T-helper 2 cell treated with Interferon-gamma antibody and Interleukin-4, amounts not matched to agents 100 ng/mL and 5 ng/mL, for 36 hours (primary cell): ENCODE data around the gene MAPK7. TPM values are rescaled to one million over a fixed set of nuclear protein-coding genes. Genes with fewer than 3 reads are reported as not detected.

Source experiments
- intact Hi-C: fragments of 100-400 bp; cut with micrococcal nuclease; formaldehyde crosslinking; loops from one replicate; pipeline ENCODE4 v1.15.1; 2023
- total RNA-seq: library from RNA; stranded (reverse); gene quantifications from 2 replicates; pipeline ENCODE4 v1.2.3, GENCODE V29; 2022

The MAPK7 gene
- total RNA-seq, 1 donor from 2014 or later, result 38.7 TPM

GRCh38 chr17:19362277-19363113, 15.8 kb upstream of the MAPK7 start, which contains the start of gene B9D1:
TSS of gene B9D1 (minus strand) at chr17:19362723. CDS start at chr17:19362569, 154 bp downstream.
- intact Hi-C loops, result loop anchor here (1.0 to 5.0 kb wide), 7 partner anchors 8 to 405 kb away; partner anchors contain the start of genes ALDH3A2 and MAPK7

DNA sequence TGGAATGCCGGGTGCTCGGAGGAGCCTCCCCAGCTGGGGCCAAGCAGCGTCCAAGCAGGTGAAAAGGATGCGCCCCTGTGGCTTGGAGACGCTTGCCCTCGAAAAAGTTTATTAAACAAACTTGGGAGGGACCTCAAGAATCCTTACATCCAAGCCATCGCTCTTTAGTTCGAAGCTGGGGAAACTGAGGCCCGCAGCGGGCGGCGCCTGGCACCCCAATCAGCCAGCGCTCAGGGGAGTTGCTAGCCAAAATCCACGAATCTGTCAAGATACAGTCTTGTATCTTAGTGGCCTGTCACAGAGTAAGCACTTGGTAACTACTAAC, 15.2 kb upstream of the MAPK7 start:
- intact Hi-C loops, result loop anchor here (2.0 to 5.0 kb wide), 4 partner anchors 99 to 404 kb away; partner anchors contain the start of gene ALDH3A2

DNA sequence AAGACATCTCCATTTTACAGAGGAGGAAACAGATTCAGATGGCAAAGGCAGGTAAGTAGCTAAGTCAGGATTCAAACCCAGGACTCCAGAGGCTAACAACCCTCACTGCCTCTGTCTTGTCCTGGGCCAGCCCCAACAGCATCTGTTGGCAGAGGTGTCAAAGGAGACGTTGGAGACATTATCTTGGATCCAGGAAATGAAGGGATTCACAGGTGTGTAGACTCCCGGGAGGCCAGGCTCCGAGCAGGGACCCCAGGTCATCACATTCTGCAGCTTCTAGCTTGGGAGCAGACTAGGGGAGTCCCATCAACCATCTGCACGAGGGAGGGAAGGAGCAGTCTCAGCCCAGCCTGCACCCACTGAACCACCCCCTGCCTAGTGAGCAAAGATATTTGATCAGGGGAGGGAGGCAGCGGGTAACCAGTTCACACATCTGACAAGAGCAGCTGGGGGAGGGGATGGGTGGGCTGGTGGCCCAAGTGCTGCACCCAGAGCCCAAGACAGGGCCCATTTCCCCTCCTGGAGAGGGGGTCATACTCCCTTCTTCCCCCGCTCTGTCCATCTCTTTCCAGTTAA, 14.8 kb upstream of the MAPK7 start:
- intact Hi-C loops, result loop anchor here (2.0 to 5.0 kb wide), 4 partner anchors 99 to 404 kb away; partner anchors contain the start of gene ALDH3A2

DNA sequence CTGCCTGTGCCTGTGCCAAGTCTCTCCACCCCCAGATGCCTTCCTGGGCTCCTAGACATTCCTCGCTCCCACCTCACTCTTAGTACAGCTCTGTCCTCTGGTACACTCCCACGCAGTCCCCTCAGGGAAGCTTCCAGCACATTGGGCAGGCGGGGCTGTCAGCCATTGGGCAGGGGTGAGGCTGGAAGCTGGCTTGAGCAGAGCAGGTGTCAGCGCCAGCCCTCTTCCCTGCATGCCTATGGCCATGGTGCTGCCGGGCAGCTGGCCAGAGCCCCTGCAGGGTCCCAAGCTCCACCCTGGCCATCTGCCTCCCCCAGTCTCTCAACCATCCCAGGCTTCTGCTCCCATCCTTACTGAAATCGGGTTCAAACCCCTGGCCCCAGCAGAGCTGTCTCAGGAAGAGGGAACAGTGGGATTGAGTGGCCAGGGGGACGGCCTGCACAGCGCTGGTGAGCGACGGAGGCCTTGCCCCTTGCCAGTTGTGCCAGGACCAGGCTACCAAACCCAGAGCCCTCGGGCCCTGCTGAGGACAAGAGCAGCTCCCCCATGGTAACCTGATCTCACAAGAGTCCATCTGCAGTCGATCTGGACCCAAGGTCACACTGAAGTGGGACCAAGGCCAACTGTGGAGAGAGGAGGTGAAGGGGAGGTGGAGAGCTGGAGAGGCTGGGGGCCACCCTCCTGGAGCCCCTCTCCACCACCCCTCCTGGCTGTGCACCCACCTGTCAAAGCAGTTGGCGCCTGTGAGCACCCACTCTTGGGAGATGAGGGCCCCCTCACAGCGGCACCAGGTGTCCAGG, 13.4 kb upstream of the MAPK7 start:
- intact Hi-C loops, result loop anchor here (5.0 kb wide), 3 partner anchors 97 to 402 kb away; partner anchors contain the start of gene ALDH3A2

DNA sequence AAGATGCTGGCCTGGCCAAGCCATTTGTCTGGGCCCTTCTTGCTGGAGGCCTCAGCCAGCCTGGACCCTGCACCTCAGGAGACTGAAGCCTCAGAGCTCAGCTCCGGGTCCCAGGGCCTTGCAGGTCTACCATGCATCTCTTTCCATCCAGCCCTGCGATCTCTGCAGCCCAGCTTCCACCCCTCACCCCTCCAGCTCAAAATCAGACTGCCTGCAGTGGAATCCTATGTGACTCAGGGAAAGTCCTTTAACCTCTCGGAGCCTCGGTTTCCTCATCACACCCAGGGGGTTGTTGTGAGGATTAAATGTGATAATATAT, 12.8 kb upstream of the MAPK7 start:
- intact Hi-C loops, result no loop called here

DNA sequence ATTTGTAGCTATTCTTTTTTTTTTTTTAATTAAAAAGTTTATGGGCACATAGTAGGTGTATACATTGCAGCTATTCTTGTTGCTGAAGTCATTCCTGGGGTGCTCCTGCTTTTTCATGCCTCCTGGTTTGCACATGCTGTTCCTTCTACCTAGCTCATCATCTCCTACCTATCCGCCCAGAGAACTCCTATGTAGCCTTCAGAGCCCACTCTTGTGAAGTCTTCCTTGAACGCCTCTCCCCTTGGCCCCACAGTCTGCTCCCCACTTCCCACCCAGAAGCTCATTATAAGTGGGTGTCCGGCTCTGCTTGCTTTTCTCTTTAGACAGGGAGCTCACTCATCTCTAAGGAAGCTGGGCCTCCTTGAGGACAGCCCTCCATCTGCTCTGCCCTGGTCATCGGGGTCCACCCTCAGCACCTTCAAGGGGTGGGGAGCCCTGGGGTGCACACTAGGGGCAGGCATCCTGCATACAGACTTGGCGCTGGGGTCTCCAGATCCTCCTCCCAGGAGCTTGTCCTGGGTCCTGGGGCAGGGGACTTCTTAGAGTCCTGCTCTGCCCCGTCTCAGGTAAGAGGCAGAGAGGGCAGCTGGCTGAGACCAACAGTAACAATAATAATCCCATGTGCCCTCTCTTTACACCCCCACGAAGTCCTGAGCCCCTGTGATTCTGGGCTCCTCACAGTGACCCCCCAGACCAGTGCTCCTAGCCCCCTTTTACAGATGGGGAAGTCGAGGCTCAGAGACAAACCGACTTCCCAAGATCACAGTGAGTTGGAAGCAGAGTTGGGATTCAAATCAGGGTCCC, 12.3 kb upstream of the MAPK7 start:
- intact Hi-C loops, result no loop called here

- intact Hi-C loops, result no loop called here
Measured at GRCh38 chr17:19366637-19366972, 11.7 kb upstream of the MAPK7 start.

DNA sequence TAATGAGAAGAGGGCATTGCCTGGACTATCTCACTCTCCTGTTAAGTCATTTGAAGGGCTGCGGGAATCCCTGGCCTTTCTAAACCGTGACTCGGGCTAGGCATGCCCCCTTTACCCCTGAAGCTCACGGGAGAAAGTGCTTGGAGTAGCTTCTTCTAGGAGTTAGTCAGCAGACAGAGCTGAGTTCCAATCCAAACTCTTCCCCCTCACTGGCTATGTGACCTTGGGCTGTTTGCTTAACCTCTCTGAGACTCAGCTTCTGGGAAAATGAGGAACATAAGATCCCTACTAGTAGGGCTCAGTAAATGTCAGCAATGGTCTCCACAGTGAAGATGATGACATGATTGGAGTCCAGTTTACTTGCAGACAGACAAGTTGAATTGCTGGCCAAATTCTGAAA, 10.1 kb upstream of the MAPK7 start:
- intact Hi-C loops, result no loop called here

- intact Hi-C loops, result no loop called here
Measured at GRCh38 chr17:19369107-19369778, 9.1 kb upstream of the MAPK7 start.

- intact Hi-C loops, result loop anchor here (1.0 to 10.0 kb wide), 4 partner anchors 8 to 1055 kb away; partner anchors contain the start of genes B9D1, MAPK7, SMCR8 and TOP3A
Measured at GRCh38 chr17:19369846-19370492, 8.3 kb upstream of the MAPK7 start.

- intact Hi-C loops, result loop anchor here (1.0 to 10.0 kb wide), 4 partner anchors 8 to 1056 kb away; partner anchors contain the start of genes B9D1, MAPK7, SMCR8 and TOP3A
Measured at GRCh38 chr17:19370493-19370960, 7.8 kb upstream of the MAPK7 start.

- intact Hi-C loops, result loop anchor here (10.0 kb wide), 2 partner anchors 493 to 1057 kb away; partner anchors contain the start of genes SMCR8, TOP3A and ULK2
Measured at GRCh38 chr17:19371259-19372010, 6.9 kb upstream of the MAPK7 start.

- intact Hi-C loops, result loop anchor here (10.0 kb wide), 2 partner anchors 493 to 1057 kb away; partner anchors contain the start of genes SMCR8, TOP3A and ULK2
Measured at GRCh38 chr17:19372011-19372370, 6.3 kb upstream of the MAPK7 start.

GRCh38 chr17:19372439-19372838, 5.9 kb upstream of the MAPK7 start:
- intact Hi-C loops, result loop anchor here (10.0 kb wide), 2 partner anchors 492 to 1058 kb away; partner anchors contain the start of genes SMCR8, TOP3A and ULK2

DNA sequence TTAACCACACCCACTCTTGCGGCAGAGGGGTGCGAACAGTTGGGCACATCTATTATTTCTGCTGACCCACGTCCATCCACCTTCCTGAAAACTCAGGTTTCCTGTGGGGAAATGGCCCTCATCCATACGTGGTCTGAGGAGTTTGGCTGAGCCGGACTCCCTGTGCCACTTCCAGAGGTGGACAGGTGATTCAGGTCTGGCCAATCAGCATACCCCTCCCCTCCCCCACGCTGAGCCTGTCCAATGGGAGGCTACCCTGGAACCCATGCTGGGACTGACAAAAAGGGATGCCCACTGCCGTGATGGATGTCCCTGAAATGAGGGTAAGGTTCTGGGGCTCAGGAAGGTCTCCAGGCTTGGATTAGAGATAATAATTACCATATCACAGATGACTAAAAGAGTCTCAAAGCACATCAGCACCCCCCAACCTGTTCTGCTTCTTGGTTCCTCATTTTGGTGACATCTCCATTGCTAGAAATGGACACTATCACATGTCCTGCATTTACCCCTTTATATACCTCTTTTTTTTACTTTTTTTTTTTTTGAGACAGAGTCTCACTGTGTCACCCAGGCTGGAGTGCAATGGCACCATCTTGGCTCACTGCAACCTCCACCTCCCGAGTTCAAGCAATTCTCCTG, 5.3 kb upstream of the MAPK7 start:
- intact Hi-C loops, result loop anchor here (10.0 kb wide), 2 partner anchors 492 to 1058 kb away; partner anchors contain the start of genes SMCR8, TOP3A and ULK2

- intact Hi-C loops, result loop anchor here (10.0 kb wide), 2 partner anchors 491 to 1059 kb away; partner anchors contain the start of genes SMCR8, TOP3A and ULK2
Measured at GRCh38 chr17:19374136-19374535, 4.2 kb upstream of the MAPK7 start.

DNA sequence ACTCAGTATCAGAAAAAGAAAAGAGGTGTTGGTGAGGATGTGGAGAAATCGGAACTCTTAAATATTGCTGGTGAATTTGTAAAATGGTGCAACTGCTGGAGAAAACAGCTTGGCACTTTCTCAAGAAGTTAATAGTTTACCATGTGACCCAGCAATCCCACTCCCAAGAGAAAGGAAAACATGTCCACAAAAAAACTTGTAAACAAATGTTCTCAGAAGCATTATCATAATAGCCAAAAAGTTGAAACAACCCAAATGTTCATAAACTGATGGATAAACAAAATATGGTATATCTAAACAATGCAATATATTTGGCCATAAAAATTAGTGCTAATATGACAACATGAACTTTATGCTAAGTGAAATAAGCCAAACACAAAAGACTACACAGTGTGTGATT, 2.6 kb upstream of the MAPK7 start:
- intact Hi-C loops, result loop anchor here (2.0 to 10.0 kb wide), 5 partner anchors 72 to 1061 kb away; partner anchors contain the start of genes ALDH3A2, SMCR8, TOP3A and ULK2

DNA sequence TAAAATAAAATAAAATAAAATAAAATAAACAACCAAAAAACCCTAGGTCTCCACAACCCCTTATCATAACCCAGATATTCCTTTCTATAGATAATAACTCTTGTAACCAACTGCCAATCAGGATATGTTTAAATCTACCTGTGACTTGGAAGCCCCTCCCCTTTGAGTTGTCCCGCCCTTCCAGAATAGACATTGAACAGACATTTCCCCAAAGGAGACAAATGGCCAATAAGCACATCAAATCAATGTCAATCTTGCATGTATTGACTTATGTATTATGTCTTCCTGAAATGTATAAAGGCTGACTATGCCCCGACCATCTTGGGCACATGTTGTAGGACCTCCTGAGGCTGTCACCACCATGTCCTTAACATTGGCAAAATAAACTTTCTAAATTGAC, 1.5 kb upstream of the MAPK7 start:
- intact Hi-C loops, result loop anchor here (2.0 to 10.0 kb wide), 5 partner anchors 70 to 1062 kb away; partner anchors contain the start of genes ALDH3A2, SMCR8, TOP3A and ULK2
